Lower lobe of right lung (tissue), 2 donors: Measurements from ENCODE around the gene DHRS4. TPM values are rescaled to one million over a fixed set of nuclear protein-coding genes. Genes with fewer than 3 reads are reported as not detected.

Experiments
- ATAC-seq, 2 donors: fragments of 200-7000 bp; cut with Tn5 transposase; one replicate each; pipeline ENCODE4 v1.9.1; 2020 to 2022; ENCODE audit warnings: mild to moderate bottlenecking in 2 of 2, moderate library complexity in 2 of 2
- DNase-seq: peaks from one replicate; pipeline ENCODE4 v3.0.0-alpha.2; 2020
- H3K27ac ChIP-seq: fragments of 200-600 bp; one replicate; pipeline ENCODE4 v1.8.0; 2022
- H3K27me3 ChIP-seq: fragments of 200-600 bp; one replicate; pipeline ENCODE4 v1.8.0; 2022; ENCODE audit warnings: low read depth
- H3K36me3 ChIP-seq: fragments of 200-600 bp; one replicate; pipeline ENCODE4 v1.8.0; 2022; ENCODE audit warnings: mild to moderate bottlenecking
- H3K4me1 ChIP-seq: fragments of 200-600 bp; one replicate; pipeline ENCODE4 v1.8.0; 2022
- H3K4me3 ChIP-seq: fragments of 200-600 bp; one replicate; pipeline ENCODE4 v1.8.0; 2022; ENCODE audit warnings: mild to moderate bottlenecking
- H3K9me3 ChIP-seq: fragments of 200-600 bp; one replicate; pipeline ENCODE4 v1.8.0; 2022
- intact Hi-C: fragments of 100-400 bp; cut with DNase I; formaldehyde crosslinking; loops from one replicate; pipeline ENCODE4 v1.11.0; 2022
- total RNA-seq: library from RNA; stranded (reverse); fragmentation: NEBNext Ultra II Directional; extraction: Animal tissue kit (Norgen Biotek cat#: 25700); gene quantifications from one replicate; pipeline ENCODE4 v1.2.1, GENCODE V29; 2021
- TF ChIP-seq, protein P1 (sequence below): fragments of 200-600 bp; IDR thresholded peaks from one replicate; pipeline ENCODE4 v1.8.0; 2022; ENCODE audit warnings: antibody characterized with exemption, mild to moderate bottlenecking
- donor health status: DM: no; HTN: yes; CAD: no; lungs with severe emphysema.

DHRS4 gene
- total RNA-seq, 1 donor from 2014 or later: 35.4 TPM

DNA sequence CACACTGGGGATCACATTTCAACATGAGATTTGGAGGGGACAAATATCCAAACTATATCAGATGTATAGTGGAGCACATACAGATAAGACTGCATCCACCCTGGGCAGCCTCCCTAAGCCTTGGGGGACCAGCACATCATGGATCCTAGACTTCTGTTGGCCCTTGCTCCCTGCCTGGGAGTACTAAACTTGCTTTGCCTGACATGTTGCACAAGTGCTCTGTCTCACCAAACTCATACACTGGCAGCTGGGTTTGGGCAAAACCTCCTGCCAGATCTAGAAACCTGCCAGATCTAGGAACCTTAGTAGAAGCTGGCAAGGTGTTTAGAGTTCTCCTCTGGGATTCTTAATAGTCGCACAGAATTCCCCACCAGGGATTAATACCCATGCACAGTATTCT, 18.4 kb upstream of the DHRS4 start:
- TF ChIP-seq, protein P1, sequence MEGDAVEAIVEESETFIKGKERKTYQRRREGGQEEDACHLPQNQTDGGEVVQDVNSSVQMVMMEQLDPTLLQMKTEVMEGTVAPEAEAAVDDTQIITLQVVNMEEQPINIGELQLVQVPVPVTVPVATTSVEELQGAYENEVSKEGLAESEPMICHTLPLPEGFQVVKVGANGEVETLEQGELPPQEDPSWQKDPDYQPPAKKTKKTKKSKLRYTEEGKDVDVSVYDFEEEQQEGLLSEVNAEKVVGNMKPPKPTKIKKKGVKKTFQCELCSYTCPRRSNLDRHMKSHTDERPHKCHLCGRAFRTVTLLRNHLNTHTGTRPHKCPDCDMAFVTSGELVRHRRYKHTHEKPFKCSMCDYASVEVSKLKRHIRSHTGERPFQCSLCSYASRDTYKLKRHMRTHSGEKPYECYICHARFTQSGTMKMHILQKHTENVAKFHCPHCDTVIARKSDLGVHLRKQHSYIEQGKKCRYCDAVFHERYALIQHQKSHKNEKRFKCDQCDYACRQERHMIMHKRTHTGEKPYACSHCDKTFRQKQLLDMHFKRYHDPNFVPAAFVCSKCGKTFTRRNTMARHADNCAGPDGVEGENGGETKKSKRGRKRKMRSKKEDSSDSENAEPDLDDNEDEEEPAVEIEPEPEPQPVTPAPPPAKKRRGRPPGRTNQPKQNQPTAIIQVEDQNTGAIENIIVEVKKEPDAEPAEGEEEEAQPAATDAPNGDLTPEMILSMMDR: no peak
- Histone ChIP-seq H3K36me3 (peaks cover 10% of the 10 kb centered on the region), H3K27ac (no peak overlapping the region), H3K4me3 (no peak overlapping the region), H3K4me1 (peaks cover 3% of the 10 kb centered on the region), H3K9me3 (no peaks in the 10 kb centered on the region), H3K27me3 (no peaks in the 10 kb centered on the region)
- DNase-seq (no peak), ATAC-seq (no peak)
- intact Hi-C loops: no loop called here

DNA sequence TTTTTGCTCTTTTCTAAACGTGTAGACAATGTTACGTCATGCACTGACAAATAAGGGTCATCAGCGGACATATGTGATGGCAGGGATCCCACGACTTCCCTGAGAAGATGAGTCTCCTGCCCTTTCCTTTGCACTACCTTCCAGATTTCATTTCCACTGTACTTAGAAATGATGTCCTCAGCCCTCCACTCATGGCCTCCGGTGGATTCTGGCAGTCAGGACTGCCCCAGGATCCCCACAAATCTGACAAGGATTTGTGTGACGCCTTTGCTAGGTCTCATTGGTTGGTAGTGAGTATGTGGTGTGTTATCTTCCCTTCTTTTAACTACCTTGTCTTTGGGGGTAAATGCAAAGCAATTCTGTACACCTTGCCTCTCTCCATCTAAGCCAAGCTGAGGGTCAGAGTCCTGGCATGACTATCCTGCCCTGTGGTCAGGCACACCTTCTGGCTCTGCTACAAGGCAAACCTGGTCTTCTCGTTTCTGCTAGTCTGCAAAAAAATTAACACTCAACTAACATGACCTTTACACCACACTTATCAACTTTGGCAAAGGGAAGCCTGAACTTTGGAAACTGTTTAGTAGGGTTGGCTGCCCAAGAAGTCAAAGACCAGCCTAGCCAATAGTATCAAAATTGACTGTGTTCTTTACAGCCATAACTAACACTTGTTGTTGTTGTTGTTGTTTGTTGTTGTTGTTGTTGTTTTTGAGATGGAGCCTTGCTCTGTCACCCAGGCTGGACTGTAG, 17.3 kb upstream of the DHRS4 start:
- Histone ChIP-seq H3K27me3 (no peaks in the 10 kb centered on the region), H3K36me3 (peaks cover 10% of the 10 kb centered on the region), H3K9me3 (no peaks in the 10 kb centered on the region), H3K4me3 (no peak overlapping the region), H3K27ac (no peak overlapping the region), H3K4me1 (no peaks in the 10 kb centered on the region)
- intact Hi-C loops: no loop called here
- ATAC-seq (no peak), DNase-seq (no peak)
- TF ChIP-seq, protein P1: no peak

DNA sequence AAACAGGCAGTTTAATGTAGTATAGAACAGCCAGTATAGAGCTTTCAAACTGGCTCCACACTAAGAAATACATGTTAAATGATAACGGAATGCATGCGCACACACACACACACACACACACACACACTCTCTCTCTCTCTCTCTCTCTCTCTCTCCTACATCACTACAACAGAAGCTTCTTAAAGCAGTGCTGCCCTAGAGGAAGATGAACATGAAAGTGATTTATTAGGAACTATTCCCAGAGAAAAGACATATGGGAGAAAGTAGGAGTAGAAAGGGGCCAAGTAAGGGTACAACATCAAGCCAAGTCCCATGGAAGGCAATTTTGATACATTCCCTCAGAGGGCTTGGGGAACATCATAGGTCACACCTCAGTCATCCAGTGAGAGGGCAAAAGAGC, 16.4 kb upstream of the DHRS4 start:
- Histone ChIP-seq H3K9me3 (no peaks in the 10 kb centered on the region), H3K27me3 (no peaks in the 10 kb centered on the region), H3K27ac (no peak overlapping the region), H3K4me1 (no peaks in the 10 kb centered on the region), H3K36me3 (peaks cover 10% of the 10 kb centered on the region), H3K4me3 (no peak overlapping the region)
- intact Hi-C loops: no loop called here
- DNase-seq (no peak), ATAC-seq (no peak)
- TF ChIP-seq, protein P1: no peak

DNA sequence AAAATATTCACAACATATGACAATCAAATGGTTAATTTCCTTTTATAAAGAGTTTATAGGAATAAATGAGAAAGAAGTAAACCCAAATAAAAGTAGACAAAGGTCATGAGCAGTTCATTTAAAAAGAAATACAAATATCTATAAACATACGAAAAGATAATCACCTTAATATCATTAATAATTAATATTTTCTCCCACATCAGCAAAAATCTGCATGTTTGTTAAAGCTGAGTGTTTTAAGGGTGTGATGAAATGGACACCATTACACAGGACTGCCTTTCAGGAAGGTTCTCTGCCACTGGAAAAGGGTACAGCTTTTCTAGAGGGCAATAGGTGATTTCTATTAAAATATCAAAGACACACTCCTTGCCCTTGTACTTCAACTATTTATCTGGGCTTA, 14.7 kb upstream of the DHRS4 start:
- Histone ChIP-seq H3K36me3 (peaks cover 10% of the 10 kb centered on the region), H3K27ac (no peak overlapping the region), H3K9me3 (no peaks in the 10 kb centered on the region), H3K4me3 (no peak overlapping the region), H3K4me1 (no peaks in the 10 kb centered on the region), H3K27me3 (no peaks in the 10 kb centered on the region)
- ATAC-seq (no peak), DNase-seq (no peak)
- TF ChIP-seq, protein P1: no peak
- intact Hi-C loops: no loop called here

DNA sequence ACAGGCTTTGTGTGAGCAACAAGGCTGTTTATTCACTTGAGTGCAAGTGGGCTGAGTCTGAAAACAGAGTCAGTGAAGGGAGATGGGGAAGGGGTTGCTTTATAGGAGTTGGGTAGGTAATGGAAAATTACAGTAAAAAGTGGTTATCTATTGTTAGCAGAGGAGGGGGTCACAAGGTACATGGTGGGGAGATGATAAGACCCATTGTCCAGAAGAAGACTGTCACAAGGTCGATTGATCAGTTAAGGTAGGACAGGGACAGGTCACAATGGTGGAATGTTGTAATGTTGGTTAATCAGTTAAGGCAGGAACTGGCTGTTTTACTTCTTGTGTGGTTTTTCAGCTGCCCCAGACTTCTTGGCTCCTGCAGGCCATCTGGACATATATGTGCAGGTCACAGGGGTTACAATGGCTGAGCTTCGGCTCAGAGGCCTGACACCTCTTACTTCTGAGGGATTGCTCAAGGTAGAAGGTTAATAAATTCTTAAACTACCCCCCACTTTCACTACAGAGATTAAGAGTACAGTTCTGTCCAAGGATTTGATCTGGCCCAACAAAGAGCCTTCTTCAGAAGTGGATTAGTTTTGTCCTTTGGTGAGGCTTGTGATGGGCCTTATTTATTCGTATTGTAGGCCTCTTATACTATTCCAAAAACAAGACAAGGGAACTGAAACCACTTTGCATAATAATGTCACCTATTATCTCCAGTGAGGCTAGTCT, 13.8 kb upstream of the DHRS4 start:
- no peak overlapping the region for H3K4me3 ChIP-seq
- no peaks in the 10 kb centered on the region for H3K9me3 ChIP-seq
- TF ChIP-seq, protein P1: no peak
- no peaks in the 10 kb centered on the region for H3K27me3 ChIP-seq
- no peak overlapping the region for H3K27ac ChIP-seq
- H3K36me3 ChIP-seq: peaks cover 10% of the 10 kb centered on the region
- intact Hi-C loops: no loop called here
- no peak for ATAC-seq
- DNase-seq: no peak
- no peaks in the 10 kb centered on the region for H3K4me1 ChIP-seq
